8988T (cell line): ENCODE results near the gene CLSTN1.
"Not testable (repeated sequence)": the region's sequence is repeated elsewhere in the genome, so short reads cannot be mapped to it uniquely, and the experiment has no call there.

ENCODE experiments used
- DNase-seq: peaks from one replicate; pipeline ENCODE4 v3.0.0; 2011

CLSTN1 gene

DNA sequence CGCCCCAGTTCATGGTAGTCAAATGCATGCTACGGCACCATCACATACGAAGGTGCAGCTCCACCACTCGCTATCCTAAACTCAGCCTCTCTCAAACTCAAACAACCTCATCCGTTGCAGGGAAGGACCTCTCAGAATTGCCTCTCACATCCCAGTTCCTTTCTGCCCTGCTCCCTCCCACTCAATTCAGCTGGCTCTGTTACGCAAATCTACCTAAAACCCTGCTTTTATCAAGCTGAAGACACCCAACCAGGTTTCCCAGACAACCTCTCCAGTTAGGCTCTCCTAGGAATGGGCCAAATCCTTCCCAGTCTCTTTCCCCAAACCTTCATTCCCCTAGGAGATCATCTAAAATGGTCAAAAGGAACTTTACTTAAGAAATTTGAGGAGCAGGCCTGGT is 62.9 kb downstream of the CLSTN1 start:
- DNase-seq, result no peak

- DNase-seq, result no peak
Observed at GRCh38 chr1:9759939-9760338, 63.8 kb downstream of the CLSTN1 start.

DNA sequence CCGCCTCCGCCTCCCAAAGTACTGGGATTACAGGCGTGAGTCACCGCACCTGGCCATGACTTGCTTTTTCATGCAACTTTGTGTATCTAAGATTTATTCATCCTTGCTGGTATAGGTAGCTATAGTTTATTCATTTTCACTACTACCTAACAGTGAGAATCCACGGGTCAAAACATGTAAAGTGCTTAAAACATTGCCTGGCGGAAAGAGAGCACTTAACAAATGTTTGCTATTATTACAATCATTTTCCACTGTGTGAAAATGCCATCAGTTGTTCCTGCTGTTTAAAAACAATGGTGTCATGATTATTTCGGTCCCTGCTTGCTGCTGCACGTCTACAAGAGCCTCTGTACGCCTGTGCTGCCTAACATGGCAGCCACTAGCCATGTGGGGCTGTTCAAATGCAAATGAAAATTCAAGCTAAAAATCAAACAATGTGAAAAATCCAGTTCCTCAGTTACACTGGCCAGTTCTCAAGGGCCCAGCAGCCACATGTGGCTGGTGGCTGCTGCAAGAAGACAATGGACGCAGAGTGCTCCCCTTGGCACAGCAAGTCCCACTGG is 65.1 kb downstream of the CLSTN1 start:
- no peak for DNase-seq

DNA sequence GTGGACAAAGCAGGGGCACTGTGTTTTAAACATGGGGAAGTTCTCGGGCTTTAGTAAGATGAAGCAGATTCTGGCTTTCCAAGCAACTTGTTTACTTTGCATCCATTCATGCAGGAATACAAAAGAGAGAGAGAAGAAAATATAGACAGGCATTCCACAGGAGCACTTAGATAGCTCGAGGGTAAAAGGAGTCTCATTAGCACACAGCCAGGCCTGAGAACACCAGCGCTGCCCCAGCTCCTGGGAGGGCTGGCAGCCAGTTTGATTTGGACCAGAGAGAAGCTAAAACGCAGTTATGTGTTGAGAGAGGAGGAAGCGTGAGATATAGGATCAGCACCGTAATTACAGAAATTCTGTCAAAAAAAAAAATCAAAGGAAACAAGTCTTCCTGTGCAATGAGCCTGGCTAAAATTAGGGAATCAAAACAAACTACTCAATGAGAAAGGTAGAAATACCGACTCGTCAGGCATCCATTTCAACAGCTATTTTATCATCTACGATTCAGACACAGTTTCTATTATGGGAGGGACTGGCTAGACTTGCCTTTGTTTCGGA is 68.2 kb downstream of the CLSTN1 start:
- no peak for DNase-seq

- no peak for DNase-seq
Observed at GRCh38 chr1:9753121-9753531, 70.6 kb downstream of the CLSTN1 start.

DNA sequence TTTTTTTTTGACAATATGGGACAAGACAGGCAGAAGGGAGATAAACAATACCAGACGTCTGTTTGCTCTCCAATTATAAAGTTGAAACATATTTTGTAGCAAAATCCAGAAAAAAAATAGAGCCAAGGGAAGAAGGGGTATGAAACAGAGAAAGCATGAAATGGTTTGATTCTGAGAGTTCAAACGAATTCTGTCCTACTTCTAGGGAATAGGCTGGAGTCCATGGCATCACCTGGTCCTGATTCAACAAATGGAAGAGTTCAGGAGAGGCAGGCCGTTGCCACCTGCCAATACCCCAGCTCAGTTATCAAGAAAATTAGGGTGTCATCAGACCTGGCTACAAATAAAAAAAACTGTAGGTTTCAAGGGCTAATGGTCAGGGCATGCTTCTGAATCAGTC is 71.8 kb downstream of the CLSTN1 start:
- DNase-seq, result no peak

GRCh38 chr1:9749361-9749760 is 74.4 kb downstream of the CLSTN1 start:
- no peak for DNase-seq

DNA sequence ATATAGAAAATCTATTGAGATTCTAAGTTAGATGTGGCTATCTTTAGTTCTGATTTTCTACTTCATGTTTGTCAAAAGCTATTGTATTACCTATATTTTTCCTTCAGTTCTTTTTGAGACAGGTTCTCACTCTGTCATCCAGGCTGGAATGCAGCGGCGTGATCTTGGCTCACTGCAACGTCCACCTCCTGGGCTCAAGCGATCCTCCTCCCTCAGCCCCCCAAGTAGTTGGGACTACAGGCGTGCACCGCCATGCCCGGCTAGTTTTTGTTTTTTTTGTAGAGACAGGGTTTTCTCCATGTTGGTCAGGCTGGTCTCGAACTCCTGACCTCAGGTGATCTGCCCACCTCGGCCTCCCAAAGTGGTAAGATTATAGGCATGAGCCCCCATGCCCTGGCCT is 75.4 kb downstream of the CLSTN1 start:
- DNase-seq, result not testable (repeated sequence)

GRCh38 chr1:9746651-9747050 is 77.1 kb downstream of the CLSTN1 start:
- DNase-seq, result no peak

- no peak for DNase-seq
Observed at GRCh38 chr1:9746211-9746610, 77.6 kb downstream of the CLSTN1 start.

DNA sequence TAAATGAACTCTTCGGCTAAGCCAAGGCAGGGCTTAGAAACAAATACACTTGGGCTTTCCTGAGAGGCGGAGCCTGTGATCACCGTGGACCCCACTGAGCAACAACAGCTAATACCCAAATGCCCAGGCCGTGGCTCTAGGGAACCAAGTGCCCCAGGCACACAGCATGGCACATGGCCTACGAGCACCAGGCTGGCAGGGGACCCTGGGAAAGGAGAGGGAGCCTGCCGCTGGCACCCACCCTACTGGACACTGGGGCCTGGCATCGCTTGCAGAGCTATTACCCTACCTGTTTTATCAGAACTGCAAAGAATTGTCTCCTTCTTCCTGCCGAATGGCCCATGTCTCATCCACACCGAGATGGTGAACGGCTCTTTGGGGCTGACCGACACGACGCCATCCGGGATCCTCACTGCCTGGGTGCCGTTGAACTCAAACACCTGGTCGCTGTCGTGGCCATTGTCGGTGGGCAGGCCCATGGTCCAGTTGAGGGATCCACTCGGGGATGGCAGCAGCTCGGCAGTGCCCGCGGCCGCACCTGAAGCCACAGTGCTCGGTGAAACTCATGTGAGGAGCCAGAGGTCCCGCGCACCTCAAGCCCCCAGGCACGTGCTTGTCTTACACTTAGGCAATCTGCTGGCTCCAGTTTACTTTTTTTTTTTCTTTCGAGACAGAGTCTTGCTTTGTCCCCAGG is 79.5 kb downstream of the CLSTN1 start:
- DNase-seq, result no peak

- DNase-seq, result no peak
Observed at GRCh38 chr1:9737671-9738070, 86.1 kb downstream of the CLSTN1 start.

DNA sequence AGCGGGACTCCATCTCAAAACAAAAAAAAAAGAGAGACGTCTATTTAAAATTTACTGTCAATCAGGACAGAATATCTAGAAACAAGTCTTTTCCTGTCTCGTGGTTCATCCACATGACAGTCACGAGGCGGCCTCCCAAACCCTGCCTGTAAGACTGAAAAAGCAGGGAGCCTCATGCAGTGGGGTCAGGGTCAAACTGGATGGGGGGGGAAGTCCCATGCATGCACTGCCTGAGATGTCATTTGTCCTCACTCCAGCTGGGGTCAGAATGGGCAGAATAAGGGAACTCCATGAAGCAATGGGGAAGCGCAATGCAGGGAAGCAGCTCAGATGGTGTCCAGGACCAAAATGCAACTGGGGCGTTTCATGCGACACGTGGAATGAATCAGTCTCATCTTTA is 86.7 kb downstream of the CLSTN1 start:
- DNase-seq, result no peak

GRCh38 chr1:9736241-9736640 is 87.5 kb downstream of the CLSTN1 start:
- no peak for DNase-seq

DNA sequence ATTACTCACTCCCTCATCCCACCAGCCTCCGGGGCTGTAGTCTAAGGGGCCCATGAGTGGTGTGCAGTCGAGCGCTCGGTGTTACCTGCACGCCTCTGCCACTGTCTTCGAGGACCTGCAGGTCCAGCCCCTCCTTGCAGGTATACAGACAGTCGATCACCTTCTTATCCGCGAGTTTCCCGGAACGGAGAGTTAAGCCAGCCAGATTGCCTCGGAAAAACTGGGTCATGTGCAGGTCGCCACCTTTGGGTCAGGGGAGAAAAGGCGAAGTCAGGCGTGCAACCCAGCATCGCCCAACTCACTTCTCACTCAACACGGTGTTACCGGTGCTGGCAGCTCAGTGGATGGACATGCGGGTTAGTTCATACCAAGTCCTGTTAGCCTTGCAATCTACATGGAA is 88.0 kb downstream of the CLSTN1 start:
- DNase-seq, result no peak

DNA sequence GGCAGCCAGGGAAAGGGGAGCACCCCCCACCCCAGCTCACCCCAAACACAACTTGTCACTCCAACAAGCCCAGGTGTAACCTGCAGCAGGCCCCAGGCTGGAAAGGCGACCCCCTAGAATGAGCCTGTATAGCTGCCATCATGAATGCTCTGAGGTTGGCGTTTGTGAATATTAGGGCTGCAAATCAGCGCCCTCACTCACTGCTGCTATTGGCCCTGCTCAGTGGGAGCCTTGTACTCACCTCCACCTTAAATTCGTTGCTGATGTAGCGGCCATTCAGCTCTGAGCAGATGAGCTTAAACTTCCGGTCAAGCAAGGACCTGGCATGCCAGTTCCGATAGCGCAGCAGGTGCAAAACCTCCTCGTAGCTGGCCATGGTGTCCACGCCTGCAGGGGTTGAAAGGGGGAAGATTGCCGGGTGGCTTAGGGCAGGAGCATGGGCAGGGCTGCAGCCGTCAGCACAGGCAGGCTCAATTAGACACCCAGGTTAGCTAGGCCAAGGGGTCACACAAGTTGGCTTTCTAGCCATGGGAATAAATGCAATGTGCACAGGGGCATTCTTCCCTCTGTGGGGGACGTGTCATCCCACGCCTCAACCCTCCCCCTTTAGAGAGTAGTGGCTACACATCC is 90.5 kb downstream of the CLSTN1 start:
- no peak for DNase-seq

GRCh38 chr1:9732123-9732971 is 91.4 kb downstream of the CLSTN1 start:
- no peak for DNase-seq

- no peak for DNase-seq
Observed at GRCh38 chr1:9731561-9731960, 92.2 kb downstream of the CLSTN1 start.

- no peak for DNase-seq
Observed at GRCh38 chr1:9731051-9731537, 92.7 kb downstream of the CLSTN1 start.

- DNase-seq, result no peak
Observed at GRCh38 chr1:9730096-9730901, 93.5 kb downstream of the CLSTN1 start.

DNA sequence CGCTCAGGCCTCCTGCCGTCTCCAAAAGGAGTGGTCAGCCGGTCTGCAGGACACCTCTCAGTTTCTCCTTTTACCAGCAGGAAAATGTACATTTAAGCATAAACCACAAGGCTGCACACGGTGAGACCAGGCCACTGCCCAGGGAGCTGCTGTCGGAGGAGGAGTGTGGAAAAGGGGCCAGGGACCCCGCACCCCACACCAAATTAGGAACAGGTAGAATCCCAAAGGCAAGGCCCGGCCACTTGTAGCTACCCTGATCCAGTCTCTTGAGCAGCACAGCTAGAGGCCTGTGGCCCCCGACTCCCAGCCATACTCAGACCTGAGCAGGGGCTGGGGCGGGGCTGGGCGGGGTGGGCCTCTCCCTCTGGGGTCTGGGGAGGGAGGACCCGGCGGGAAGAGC is 94.2 kb downstream of the CLSTN1 start:
- DNase-seq, result no peak
